ENCODE measurements around the gene ZNF841. TPM values are rescaled to one million over a fixed set of nuclear protein-coding genes. Genes with fewer than 3 reads are reported as not detected.
A peak's percentile ranks its signal among the peaks of the same experiment; 100 is the strongest.

ZNF841 gene
- total and polyA plus RNA-seq, 2 of the 13 experiments (the other 11 are each of a cell fraction or from before 2014, with no cell fraction given), result 6.2 to 14.2 TPM

DNA sequence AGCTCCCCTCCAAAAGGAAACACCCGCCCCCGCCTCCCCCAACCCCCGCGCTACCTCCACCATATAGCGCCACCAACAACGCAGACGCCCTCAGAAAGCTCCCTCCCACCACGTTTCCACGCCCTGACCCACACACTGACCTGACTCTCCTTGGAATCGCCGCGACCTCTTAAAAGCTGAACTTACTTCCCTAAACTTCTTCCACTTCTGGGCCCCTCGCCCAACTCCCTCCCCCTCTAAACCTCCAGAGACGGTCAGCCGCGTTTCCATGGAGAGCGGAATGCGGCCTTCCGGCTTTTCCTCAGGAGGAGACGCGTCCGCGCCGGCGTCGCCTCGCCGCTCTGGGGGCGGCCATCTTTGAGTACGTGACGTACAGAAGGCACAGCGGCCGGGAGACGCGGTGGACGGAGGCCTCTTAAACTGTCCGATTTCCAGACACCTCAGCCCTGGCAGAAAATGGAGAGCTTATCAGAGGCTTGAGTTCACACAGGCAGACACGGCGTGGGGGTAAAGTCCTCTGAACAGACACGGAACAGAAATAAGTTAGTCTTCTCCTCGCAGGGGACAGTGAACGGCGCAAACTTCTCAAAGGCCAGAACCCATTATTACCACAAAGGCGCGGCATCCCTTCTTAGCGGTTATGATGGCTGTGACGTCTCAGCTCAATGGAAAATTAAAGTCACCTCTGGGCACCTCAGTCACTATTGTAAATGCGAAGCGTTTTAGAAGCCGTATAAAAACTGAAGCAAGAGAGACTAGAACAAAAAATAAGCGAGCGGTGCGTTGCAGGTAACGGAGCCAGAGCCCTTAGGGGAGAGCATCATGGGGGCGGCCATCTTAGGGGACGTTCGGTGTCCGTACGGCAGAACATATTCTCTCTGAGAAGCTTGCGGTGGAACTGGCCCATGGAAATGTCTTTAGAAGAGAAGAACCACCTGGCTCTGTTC, 46.7 kb downstream of the ZNF841 start, which contains the start of gene ZNF432 (continued):
- TF ChIP-seq HOXA5 (CRISPR knock-in tag; IDR thresholded peaks at IDR 0.05) (0 out of 2 replicates have a peak, but pooled peaks have one; percentile 18), JDP2 (CRISPR knock-in tag; IDR thresholded peaks at IDR 0.05; ENCODE audit: borderline replicate concordance) (no peak; the same call in 1 of the 2 replicates), ZNF343 (CRISPR knock-in tag; IDR thresholded peaks at IDR 0.05) (no peak), FOXK1 (CRISPR knock-in tag; IDR thresholded peaks at IDR 0.05; ENCODE audit: borderline replicate concordance, low read depth) (0 out of 2 replicates have a peak, but pooled peaks have one; percentile 28), SAFB2 (CRISPR knock-in tag; IDR thresholded peaks at IDR 0.05; ENCODE audit: borderline replicate concordance, low read depth) (no peak), ZNF207 (IDR thresholded peaks at IDR 0.05; ENCODE audit: borderline replicate concordance) (no peak), ELF3 (CRISPR knock-in tag; IDR thresholded peaks at IDR 0.05) (peak; percentile 43; the same call in 1 of the 2 replicates), MIER2 (CRISPR knock-in tag; IDR thresholded peaks at IDR 0.05) (peak; percentile 54; the same call in 1 of the 2 replicates), HNRNPL (IDR thresholded peaks at IDR 0.05; ENCODE audit: low read depth, low read length) (no peak), MAFK (conservative IDR thresholded peaks at IDR 0.05 in 1 of 2, IDR thresholded peaks at IDR 0.05 in 1 of 2; ENCODE audit: low read length in 2 of 2) (no peak), ZNF598 (CRISPR knock-in tag; IDR thresholded peaks at IDR 0.05; ENCODE audit: borderline replicate concordance) (no peak; the same call in 1 of the 2 replicates), ZNF317 (CRISPR knock-in tag; IDR thresholded peaks at IDR 0.05) (no peak; the same call in 1 of the 2 replicates), NR0B2 (CRISPR knock-in tag; IDR thresholded peaks at IDR 0.05) (peak; percentile 10; the same call in 1 of the 2 replicates), TOE1 (CRISPR knock-in tag; IDR thresholded peaks at IDR 0.05) (0 out of 2 replicates have a peak, but pooled peaks have one; percentile 26), TAF1 (CRISPR knock-in tag; IDR thresholded peaks at IDR 0.05) (peak; percentile 66; the same call in 1 of the 2 replicates), NFRKB (IDR thresholded peaks at IDR 0.05) (peak; percentile 67; the same call in 1 of the 2 replicates), NKX3-1 (CRISPR knock-in tag; IDR thresholded peaks at IDR 0.05) (peak; percentile 77), SP5 (CRISPR knock-in tag; IDR thresholded peaks at IDR 0.05; ENCODE audit: borderline replicate concordance, low read depth) (0 out of 2 replicates have a peak, but pooled peaks have one; percentile 16), ZMYM3 (CRISPR knock-in tag; IDR thresholded peaks at IDR 0.05) (0 out of 2 replicates have a peak, but pooled peaks have one; percentile 10), EP300 (IDR thresholded peaks at IDR 0.05; ENCODE audit: low read depth in 2 of 2, low read length in 2 of 2) (no peak), EP300 (CRISPR knock-in tag; IDR thresholded peaks at IDR 0.05; ENCODE audit: borderline replicate concordance) (no peak), ZNF572 (CRISPR knock-in tag; IDR thresholded peaks at IDR 0.05) (no peak), ZNF674 (CRISPR knock-in tag; IDR thresholded peaks at IDR 0.05; ENCODE audit: low read depth) (no peak)
- TF ChIP-seq, protein P1, sequence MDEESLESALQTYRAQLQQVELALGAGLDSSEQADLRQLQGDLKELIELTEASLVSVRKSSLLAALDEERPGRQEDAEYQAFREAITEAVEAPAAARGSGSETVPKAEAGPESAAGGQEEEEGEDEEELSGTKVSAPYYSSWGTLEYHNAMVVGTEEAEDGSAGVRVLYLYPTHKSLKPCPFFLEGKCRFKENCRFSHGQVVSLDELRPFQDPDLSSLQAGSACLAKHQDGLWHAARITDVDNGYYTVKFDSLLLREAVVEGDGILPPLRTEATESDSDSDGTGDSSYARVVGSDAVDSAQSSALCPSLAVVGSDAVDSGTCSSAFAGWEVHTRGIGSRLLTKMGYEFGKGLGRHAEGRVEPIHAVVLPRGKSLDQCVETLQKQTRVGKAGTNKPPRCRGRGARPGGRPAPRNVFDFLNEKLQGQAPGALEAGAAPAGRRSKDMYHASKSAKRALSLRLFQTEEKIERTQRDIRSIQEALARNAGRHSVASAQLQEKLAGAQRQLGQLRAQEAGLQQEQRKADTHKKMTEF (CRISPR knock-in tag; IDR thresholded peaks at IDR 0.05), result peak; percentile 64
- TF ChIP-seq, protein P2, sequence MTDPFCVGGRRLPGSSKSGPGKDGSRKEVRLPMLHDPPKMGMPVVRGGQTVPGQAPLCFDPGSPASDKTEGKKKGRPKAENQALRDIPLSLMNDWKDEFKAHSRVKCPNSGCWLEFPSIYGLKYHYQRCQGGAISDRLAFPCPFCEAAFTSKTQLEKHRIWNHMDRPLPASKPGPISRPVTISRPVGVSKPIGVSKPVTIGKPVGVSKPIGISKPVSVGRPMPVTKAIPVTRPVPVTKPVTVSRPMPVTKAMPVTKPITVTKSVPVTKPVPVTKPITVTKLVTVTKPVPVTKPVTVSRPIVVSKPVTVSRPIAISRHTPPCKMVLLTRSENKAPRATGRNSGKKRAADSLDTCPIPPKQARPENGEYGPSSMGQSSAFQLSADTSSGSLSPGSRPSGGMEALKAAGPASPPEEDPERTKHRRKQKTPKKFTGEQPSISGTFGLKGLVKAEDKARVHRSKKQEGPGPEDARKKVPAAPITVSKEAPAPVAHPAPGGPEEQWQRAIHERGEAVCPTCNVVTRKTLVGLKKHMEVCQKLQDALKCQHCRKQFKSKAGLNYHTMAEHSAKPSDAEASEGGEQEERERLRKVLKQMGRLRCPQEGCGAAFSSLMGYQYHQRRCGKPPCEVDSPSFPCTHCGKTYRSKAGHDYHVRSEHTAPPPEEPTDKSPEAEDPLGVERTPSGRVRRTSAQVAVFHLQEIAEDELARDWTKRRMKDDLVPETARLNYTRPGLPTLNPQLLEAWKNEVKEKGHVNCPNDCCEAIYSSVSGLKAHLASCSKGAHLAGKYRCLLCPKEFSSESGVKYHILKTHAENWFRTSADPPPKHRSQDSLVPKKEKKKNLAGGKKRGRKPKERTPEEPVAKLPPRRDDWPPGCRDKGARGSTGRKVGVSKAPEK (CRISPR knock-in tag; IDR thresholded peaks at IDR 0.05; ENCODE audit: borderline replicate concordance), result no peak

All from HepG2 (cell line).